Measurements from ENCODE around the gene MRPL34. TPM values are rescaled to one million over a fixed set of nuclear protein-coding genes. Genes with fewer than 3 reads are reported as not detected.

MRPL34 gene
- total and polyA plus RNA-seq, 9 of the 15 experiments (the other 6 are each of a cell fraction or from before 2014, with no cell fraction given) = 11.5 to 256 (median 72.5) TPM

DNA sequence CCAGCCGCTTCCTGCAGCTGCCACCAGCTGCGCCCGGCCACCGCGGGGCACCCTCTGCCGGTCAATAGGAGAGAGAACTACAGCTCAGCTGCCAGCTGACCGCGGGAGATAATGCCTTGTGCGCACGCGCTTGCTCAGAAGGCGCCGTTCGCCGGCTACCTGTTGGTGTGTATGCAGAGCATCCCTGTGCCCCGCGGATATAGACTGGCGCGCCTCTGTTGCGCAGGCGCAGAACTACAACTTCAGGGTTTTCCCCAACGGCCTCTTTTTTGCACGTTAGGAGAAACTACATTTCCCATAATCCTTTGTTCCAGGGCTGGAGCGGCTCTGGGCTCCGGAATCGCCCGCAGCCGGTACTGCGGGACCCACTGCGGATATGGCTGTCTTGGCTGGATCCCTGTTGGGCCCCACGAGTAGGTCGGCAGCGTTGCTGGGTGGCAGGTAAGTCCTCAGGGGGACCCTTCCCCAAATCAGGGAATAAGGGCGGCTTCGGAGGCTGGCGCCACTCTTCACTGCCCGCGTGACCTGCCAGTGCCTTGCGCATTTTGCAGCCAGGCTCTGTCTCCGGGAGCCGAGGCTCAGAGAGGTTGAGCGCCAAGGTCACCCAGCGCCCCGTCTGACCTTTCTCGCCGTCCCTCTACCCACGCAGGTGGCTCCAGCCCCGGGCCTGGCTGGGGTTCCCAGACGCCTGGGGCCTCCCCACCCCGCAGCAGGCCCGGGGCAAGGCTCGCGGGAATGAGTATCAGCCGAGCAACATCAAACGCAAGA, at the start of gene MRPL34 (continued):
- TF ChIP-seq, protein P1, sequence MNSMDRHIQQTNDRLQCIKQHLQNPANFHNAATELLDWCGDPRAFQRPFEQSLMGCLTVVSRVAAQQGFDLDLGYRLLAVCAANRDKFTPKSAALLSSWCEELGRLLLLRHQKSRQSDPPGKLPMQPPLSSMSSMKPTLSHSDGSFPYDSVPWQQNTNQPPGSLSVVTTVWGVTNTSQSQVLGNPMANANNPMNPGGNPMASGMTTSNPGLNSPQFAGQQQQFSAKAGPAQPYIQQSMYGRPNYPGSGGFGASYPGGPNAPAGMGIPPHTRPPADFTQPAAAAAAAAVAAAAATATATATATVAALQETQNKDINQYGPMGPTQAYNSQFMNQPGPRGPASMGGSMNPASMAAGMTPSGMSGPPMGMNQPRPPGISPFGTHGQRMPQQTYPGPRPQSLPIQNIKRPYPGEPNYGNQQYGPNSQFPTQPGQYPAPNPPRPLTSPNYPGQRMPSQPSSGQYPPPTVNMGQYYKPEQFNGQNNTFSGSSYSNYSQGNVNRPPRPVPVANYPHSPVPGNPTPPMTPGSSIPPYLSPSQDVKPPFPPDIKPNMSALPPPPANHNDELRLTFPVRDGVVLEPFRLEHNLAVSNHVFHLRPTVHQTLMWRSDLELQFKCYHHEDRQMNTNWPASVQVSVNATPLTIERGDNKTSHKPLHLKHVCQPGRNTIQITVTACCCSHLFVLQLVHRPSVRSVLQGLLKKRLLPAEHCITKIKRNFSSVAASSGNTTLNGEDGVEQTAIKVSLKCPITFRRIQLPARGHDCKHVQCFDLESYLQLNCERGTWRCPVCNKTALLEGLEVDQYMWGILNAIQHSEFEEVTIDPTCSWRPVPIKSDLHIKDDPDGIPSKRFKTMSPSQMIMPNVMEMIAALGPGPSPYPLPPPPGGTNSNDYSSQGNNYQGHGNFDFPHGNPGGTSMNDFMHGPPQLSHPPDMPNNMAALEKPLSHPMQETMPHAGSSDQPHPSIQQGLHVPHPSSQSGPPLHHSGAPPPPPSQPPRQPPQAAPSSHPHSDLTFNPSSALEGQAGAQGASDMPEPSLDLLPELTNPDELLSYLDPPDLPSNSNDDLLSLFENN (IDR thresholded peaks at IDR 0.05; ENCODE audit: low read depth in 2 of 2, low read length in 2 of 2) = no peak; a peak in 1 of 4 replicates
- TF ChIP-seq FOXM1 (IDR thresholded peaks at IDR 0.05; ENCODE audit: low read depth) (no peak), FOXM1 (CRISPR knock-in tag; IDR thresholded peaks at IDR 0.05; ENCODE audit: low read depth) (no peak), ZNF589 (CRISPR knock-in tag; IDR thresholded peaks at IDR 0.05; ENCODE audit: low read depth) (0 out of 2 replicates have a peak, but pooled peaks have one; percentile 11), SMAD1 (IDR thresholded peaks at IDR 0.05; ENCODE audit: low read depth, low read length, partially characterized antibody) (no peak), KDM5B (IDR thresholded peaks at IDR 0.05; ENCODE audit: insufficient replicate concordance, low read depth, low read length) (peak; percentile 65), POLR2AphosphoS5 (IDR thresholded peaks at IDR 0.05; ENCODE audit: control insufficient read depth, insufficient read depth, low read depth, low read length) (peak; percentile 43; the same call in 1 of the 2 replicates), ZFX (CRISPR knock-in tag; IDR thresholded peaks at IDR 0.05) (peak; percentile 89), ZNF217 (CRISPR knock-in tag; IDR thresholded peaks at IDR 0.05) (no peak), CCNT2 (IDR thresholded peaks at IDR 0.05; ENCODE audit: borderline replicate concordance, extremely low read depth, insufficient read length, low read depth, low read length) (peak; percentile 38), NR2C1 (IDR thresholded peaks at IDR 0.05) (peak; percentile 59), NR2C1 (tag; IDR thresholded peaks at IDR 0.05) (peak; percentile 58), RBBP5 (IDR thresholded peaks at IDR 0.05; ENCODE audit: borderline replicate concordance, insufficient read depth, low read length, poor library complexity, severe bottlenecking) (peak; percentile 81), SOX6 (IDR thresholded peaks at IDR 0.05) (peak; percentile 53; the same call in 1 of the 2 replicates), TRIM24 (IDR thresholded peaks at IDR 0.05) (0 out of 4 replicates have a peak, but pooled peaks of 1 of the 2 experiments have one; percentile 23)
- TF ChIP-seq, protein P2, sequence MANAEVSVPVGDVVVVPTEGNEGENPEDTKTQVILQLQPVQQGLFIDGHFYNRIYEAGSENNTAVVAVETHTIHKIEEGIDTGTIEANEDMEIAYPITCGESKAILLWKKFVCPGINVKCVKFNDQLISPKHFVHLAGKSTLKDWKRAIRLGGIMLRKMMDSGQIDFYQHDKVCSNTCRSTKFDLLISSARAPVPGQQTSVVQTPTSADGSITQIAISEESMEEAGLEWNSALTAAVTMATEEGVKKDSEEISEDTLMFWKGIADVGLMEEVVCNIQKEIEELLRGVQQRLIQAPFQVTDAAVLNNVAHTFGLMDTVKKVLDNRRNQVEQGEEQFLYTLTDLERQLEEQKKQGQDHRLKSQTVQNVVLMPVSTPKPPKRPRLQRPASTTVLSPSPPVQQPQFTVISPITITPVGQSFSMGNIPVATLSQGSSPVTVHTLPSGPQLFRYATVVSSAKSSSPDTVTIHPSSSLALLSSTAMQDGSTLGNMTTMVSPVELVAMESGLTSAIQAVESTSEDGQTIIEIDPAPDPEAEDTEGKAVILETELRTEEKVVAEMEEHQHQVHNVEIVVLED (CRISPR knock-in tag; IDR thresholded peaks at IDR 0.05) = no peak
- TF ChIP-seq, protein P3, sequence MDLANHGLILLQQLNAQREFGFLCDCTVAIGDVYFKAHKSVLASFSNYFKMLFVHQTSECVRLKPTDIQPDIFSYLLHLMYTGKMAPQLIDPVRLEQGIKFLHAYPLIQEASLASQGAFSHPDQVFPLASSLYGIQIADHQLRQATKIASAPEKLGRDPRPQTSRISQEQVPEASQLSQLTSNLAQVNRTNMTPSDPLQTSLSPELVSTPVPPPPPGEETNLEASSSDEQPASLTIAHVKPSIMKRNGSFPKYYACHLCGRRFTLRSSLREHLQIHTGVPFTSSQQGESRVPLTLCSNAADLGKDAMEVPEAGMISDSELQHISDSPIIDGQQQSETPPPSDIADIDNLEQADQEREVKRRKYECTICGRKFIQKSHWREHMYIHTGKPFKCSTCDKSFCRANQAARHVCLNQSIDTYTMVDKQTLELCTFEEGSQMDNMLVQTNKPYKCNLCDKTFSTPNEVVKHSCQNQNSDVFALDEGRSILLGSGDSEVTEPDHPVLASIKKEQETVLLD (IDR thresholded peaks at IDR 0.05) = peak; percentile 97
- TF ChIP-seq, protein P4, sequence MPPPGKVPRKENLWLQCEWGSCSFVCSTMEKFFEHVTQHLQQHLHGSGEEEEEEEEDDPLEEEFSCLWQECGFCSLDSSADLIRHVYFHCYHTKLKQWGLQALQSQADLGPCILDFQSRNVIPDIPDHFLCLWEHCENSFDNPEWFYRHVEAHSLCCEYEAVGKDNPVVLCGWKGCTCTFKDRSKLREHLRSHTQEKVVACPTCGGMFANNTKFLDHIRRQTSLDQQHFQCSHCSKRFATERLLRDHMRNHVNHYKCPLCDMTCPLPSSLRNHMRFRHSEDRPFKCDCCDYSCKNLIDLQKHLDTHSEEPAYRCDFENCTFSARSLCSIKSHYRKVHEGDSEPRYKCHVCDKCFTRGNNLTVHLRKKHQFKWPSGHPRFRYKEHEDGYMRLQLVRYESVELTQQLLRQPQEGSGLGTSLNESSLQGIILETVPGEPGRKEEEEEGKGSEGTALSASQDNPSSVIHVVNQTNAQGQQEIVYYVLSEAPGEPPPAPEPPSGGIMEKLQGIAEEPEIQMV (tag; conservative IDR thresholded peaks at IDR 0.05; ENCODE audit: low read depth) = no peak

Measured in K562 (cell line).